Right lobe of liver (tissue), 4 donors: ENCODE data around the gene MED12.

Experiments used
- CTCF ChIP-seq, 4 donors: fragments of 200-600 bp in 3 of 4; fragments of 450-650 bp in 1 of 4; IDR thresholded peaks; one replicate each; pipeline versions ENCODE4 v1.5.1 to v1.8.0; 2016 to 2022; ENCODE audit warnings: antibody characterized with exemption in 4 of 4, mild to moderate bottlenecking in 2 of 4
- POLR2A ChIP-seq: fragments of 450-650 bp; IDR thresholded peaks from one replicate; pipeline ENCODE4 v1.6.1; 2017; ENCODE audit warnings: antibody characterized with exemption, mild to moderate bottlenecking
- donor health status: DM: no; HTN: no; CAD: no.
- donor health status: DM: no; HTN: no; CAD: no.
- donor health status: DM: no; HTN: yes; CAD: no.

DNA sequence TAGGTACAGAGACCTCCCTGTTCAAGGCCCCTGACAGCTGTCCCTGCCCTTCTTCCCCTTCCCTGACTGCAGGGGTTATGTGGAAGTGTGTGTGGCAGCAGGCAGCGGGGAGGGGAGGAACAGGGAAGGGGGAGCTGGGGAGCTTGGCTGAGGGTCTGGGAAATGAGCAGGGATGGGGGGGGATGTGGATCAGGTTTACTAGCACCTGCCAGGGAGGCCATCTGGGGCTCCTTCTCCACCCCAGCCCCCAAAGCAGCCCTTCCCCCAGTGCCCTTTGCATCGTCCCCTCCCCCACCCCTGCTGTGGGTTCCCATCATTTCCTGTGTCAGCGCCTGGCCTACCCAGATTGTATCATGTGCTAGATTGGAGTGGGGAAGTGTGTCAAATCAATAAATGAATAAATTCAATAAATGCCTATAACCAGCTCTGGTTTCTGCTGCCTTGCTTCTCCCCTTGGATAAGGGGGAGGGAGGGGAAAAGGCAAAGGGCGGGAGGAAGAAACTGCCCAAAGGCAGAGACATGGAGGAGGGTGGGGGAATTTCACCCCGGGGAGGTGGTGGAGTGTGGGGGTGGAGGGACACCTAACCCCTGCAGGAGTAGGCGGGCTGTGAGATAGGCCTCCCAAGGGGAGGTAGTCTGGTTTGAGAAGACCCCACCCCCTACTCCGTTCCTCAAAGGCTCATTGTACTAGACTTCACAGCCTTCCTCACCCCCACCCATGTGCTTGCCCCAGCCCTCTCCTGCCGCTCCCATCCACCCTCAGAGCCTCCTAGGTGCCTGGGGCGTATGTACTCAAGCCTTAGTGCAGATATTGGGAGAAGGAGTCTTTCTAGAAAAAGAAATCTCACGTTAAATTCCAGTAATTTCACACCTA lies 15.0 kb upstream of the MED12 start:
- TF ChIP-seq CTCF (IDR thresholded peaks at IDR 0.05) = no peak
- TF ChIP-seq POLR2A = no peak
